Measurements from ENCODE around the gene UBE2J2.

The UBE2J2 gene

DNA sequence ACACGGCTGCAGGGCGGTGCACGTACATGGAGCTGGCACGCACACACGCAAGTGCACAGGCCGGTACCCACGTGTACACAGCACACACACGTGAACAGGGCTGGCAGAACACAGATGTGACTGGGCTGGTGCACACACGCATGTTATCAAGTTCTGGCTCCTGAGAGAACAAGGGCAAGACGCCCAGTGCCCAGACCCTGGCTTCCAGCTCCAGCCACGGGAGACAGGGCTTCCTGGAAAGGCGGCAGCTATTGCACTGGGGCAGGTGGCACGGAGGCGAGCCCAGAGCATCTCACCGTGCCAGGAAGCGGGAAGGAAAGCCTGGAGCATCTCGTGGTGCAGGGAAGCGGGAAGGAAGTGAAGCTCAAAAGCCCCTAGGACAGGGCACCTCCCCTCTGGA lies 47.7 kb downstream of the UBE2J2 start:
- no peak for DNase-seq

- DNase-seq = no peak
Observed at GRCh38 chr1:1225238-1225845, 48.3 kb downstream of the UBE2J2 start.

- DNase-seq = no peak
Observed at GRCh38 chr1:1223891-1224290, 49.8 kb downstream of the UBE2J2 start.

- DNase-seq = no peak
Observed at GRCh38 chr1:1223321-1223720, 50.3 kb downstream of the UBE2J2 start.

DNA sequence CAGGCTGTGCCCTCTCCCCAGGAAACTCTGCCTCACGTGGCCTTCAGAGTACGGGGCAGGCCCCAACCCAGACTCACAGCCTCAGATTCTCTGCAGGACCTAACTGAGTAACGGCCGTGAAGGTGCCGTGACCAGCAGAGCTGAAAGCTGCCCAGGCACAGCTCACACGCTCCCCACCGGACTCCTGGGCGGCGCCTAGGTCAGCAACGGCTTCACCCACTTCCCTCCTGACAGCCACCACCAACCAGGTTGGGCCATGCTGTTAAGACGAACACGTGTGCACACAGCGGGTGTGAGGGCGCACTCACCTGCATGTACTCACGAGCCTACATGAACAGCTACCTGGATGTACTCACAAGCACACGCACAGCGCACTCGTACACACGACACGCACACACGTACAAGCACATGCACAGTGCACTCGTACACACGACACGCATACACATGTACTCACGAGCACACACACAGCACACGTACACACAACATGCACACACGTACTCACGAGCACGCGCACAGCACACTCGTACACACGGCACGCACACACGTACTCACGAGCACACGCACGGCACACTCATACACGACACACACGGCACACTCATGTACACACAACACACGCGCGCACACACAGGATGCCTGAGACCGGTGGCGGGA lies 51.0 kb downstream of the UBE2J2 start:
- no peak for DNase-seq

- DNase-seq = no peak
Observed at GRCh38 chr1:1221887-1222574, 51.6 kb downstream of the UBE2J2 start.

DNA sequence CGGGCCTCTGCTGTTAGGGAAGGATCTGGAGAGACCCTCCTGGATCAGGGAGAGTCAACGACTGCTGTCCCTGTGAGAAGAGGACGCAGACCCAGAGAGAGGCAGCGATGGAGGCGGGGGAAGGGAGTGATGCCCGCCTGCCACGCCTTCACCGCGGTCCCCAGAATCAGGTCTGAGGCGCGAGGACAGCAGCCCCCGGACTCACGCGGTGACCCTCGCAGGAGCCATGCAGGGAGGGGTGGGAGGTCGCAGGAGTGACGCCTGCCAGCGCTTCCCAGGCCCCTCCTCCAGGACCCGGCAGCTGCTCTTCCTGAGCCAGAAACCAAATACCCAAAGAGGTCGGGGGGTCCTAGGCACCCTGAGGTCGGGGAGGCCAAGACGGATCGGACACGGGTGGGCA lies 53.5 kb downstream of the UBE2J2 start:
- DNase-seq = no peak

DNA sequence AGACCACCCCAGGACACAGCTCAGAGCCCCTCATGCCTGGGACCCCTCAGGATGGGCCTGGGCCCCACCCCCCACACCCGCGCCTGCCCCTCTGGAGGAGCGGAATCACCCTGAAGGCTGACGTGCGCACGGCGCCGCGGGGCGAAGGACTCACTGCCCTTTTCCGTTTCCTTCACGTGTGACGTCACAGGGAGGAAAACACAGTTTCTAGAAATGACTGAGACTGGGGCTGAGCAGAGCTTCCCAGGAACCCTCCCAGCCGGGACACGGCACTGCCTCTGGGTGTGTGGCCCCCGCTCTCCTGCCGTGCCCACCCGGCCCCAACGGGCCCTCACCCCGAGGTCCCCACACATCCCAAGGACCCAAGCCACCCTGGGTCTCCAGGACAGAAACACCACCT lies 54.3 kb downstream of the UBE2J2 start:
- no peak for DNase-seq

- no peak for DNase-seq
Observed at GRCh38 chr1:1218524-1219200, 55.0 kb downstream of the UBE2J2 start.

DNA sequence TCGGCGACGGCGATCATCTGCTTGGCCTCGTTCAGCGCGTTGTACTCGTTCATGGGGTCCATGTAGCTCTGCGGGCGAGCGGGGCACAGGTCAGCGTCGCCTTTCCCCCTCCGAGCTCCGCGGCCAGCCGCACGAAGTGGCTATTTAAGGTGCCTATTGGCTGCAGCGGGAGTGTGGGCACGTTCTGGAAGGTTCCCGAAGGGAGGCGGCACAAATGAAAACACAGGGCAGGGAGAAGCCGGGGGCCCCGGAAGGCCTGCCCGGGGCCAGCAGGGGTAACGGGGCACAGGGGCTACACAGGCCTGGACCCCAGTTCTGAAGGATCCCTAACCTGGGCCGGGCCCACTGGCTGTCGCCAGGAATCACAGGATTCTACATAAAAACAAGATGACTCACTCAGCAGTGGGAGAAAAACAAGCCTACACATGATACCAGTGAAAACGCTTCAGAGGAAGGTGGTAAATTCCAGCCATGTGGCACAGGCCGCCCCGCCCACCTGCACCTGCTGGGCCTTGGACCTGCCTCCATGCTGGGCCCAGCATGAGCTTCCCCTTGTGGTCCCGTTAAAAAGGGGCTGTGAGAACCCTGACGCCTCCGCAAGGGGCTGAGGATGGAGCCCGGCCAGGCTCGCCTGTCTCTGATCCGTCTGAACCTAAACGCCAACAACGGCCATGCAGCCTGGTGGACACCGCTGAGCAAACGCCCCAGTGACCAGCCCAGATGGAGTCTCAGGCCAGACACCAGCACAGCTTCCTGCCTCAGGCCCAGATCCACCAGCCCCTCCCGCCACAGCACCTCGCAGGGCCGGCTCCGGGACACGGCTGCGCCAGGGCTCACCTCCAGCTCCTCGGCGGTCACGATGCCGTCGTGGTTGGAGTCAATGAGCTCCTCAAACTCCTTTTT lies 55.8 kb downstream of the UBE2J2 start:
- DNase-seq = no peak

- no peak for DNase-seq
Observed at GRCh38 chr1:1216770-1217620, 56.7 kb downstream of the UBE2J2 start.

GRCh38 chr1:1215881-1216605 lies 57.6 kb downstream of the UBE2J2 start:
- DNase-seq = no peak

GRCh38 chr1:1215080-1215676 lies 58.5 kb downstream of the UBE2J2 start:
- DNase-seq = no peak

DNA sequence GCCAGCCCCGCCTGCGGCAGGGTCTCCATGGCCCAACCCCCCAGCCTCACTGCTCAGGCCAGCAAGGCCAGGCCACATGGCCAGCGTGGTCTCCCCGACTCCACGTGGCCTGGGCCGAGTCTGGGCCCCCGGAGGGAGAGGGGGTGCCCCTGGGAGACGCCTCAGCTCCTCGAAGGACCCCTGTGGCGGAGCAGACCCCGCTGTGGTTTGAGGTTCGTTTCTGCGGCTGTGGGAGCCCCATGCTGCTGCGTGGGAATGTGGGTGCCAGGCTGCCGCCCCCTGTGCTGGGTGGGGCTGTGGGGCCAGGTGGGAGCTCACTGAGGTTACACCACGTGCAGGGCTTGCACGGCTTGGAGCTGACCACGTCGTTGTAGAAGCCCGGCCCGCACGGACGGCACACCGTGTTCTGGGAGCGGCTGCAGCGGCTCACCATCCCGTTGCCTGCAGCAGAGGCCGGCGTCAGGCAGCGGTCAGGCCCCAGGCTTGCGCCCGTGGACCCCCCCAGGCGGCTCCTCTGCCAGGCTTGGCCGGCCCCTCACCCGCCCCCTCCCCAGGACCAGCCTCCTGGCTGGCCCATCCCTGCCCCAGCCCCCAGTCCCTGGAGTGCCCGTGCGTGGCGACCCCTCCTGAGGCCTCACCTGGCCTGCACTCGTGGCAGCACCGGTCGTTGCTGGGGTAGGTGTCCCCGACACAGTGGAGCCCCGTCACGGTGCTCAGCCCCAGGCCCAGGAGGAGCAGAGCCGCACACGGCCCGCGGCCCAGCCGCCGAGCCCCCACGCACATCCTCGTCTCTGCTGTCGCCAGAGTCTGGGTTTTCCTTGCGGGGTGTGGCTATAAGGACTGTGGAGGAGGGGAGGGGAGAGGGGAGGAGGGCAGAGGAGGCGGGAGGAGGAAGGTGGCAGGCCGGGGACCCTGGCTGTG lies 60.0 kb downstream of the UBE2J2 start, which contains the start of gene TNFRSF4:
Gene TNFRSF4, minus strand, starts transcription at position 809 of the 921 bp plus-strand sequence. Its CDS starts 26 bp downstream, at position 783.
- no peak for DNase-seq

- no peak for DNase-seq
Observed at GRCh38 chr1:1212780-1213344, 60.8 kb downstream of the UBE2J2 start.

GRCh38 chr1:1211541-1212441 lies 61.9 kb downstream of the UBE2J2 start:
- DNase-seq = no peak

DNA sequence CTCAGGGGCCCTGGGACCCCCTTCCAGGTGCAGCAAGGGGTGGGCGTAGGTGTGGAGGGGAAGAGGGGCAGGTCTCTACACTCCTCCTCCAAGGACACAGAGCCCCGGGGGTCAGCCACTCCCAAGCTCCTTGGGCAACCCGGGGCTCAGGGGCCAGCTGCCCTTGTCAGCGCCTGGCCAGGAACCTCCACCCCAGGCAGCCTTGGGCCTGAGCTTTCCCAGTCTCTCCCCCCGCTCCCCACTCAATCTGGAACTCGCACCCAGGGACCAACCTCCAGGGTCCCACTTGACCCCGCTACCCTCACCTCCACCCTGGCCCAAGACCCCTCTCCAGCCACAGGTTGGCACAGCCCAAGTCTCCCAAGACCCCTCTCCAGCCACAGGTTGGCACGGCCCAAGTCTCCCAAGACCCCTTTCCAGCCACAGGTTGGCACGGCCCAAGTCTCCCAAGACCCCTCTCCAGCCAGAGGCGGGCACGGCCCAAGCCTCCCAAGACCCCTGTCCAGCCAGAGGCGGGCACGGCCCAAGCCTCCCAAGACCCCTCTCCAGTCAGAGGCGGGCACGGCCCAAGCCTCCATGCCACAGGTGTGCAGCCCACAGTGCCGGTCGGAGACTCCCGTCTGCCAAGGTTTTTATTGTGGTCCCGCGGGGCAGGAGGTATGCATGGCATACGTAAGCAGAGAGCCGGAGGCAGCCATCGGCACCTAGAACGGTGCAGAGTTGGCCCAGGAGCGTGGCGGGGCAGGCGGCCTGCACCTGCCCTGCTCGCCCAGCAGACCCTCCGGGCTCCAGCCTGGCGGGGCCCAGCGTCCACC lies 62.7 kb downstream of the UBE2J2 start:
- DNase-seq = no peak

All from fibroblast of skin of abdomen (primary cell).